COLO668 (cell line): Measurements from ENCODE around the gene RC3H2.
"Not testable (repeated sequence)": the region's sequence is repeated elsewhere in the genome, so short reads cannot be mapped to it uniquely, and the experiment has no call there.

Experiments
- DNase-seq: peaks from one replicate; lab custom pipeline; 2025; ENCODE audit not compliant: unreplicated experiment; lab: John Stamatoyannopoulos, UW

The RC3H2 gene

GRCh38 chr9:122845116-122845515 lies 60.0 kb downstream of the RC3H2 start:
- no peak for DNase-seq

- DNase-seq, result no peak
Observed at GRCh38 chr9:122844137-122844536, 61.0 kb downstream of the RC3H2 start.

- DNase-seq, result no peak
Observed at GRCh38 chr9:122841501-122841900, 63.7 kb downstream of the RC3H2 start.

GRCh38 chr9:122838441-122838840 lies 66.7 kb downstream of the RC3H2 start:
- not testable (repeated sequence) for DNase-seq

- DNase-seq, result no peak
Observed at GRCh38 chr9:122837266-122837850, 67.8 kb downstream of the RC3H2 start.

GRCh38 chr9:122835313-122835731 lies 69.8 kb downstream of the RC3H2 start:
- DNase-seq, result no peak

- DNase-seq, result no peak
Observed at GRCh38 chr9:122832194-122832593, 73.0 kb downstream of the RC3H2 start.

GRCh38 chr9:122828965-122829284 lies 76.2 kb downstream of the RC3H2 start:
- DNase-seq, result not testable (repeated sequence)

GRCh38 chr9:122827761-122828093 lies 77.4 kb downstream of the RC3H2 start:
- DNase-seq, result no peak

- DNase-seq, result no peak
Observed at GRCh38 chr9:122822938-122823337, 82.2 kb downstream of the RC3H2 start.

GRCh38 chr9:122822056-122822455 lies 83.1 kb downstream of the RC3H2 start:
- no peak for DNase-seq

GRCh38 chr9:122821278-122821943 lies 83.7 kb downstream of the RC3H2 start:
- no peak for DNase-seq

GRCh38 chr9:122820490-122820845 lies 84.7 kb downstream of the RC3H2 start:
- DNase-seq, result no peak

GRCh38 chr9:122819791-122820489 lies 85.2 kb downstream of the RC3H2 start:
- DNase-seq, result no peak

GRCh38 chr9:122819326-122819725 lies 85.8 kb downstream of the RC3H2 start:
- DNase-seq, result no peak

- DNase-seq, result no peak
Observed at GRCh38 chr9:122816163-122816867, 88.8 kb downstream of the RC3H2 start.

- no peak for DNase-seq
Observed at GRCh38 chr9:122815544-122815943, 89.6 kb downstream of the RC3H2 start.

- no peak for DNase-seq
Observed at GRCh38 chr9:122814545-122814944, 90.6 kb downstream of the RC3H2 start.

GRCh38 chr9:122812736-122813135 lies 92.4 kb downstream of the RC3H2 start:
- DNase-seq, result no peak

GRCh38 chr9:122810306-122810946 lies 94.7 kb downstream of the RC3H2 start:
- peak; percentile 79 for DNase-seq

GRCh38 chr9:122809261-122809660 lies 95.9 kb downstream of the RC3H2 start:
- DNase-seq, result not testable (repeated sequence)

GRCh38 chr9:122808141-122808540 lies 97.0 kb downstream of the RC3H2 start:
- DNase-seq, result no peak
